AG10803 (cell line): ENCODE data around the gene CCDC182.

Experiments used
- DNase-seq: peaks from one replicate; pipeline ENCODE4 v3.0.0; 2010; ENCODE audit warnings: low read depth
- H3K4me3 ChIP-seq: 2 replicates; pipeline ENCODE4 v1.5.1; 2011; ENCODE audit warnings: mild to moderate bottlenecking, low read length, control low read depth
- TF ChIP-seq, protein P1 (sequence below): conservative IDR thresholded peaks from 2 replicates; pipeline ENCODE4 v1.5.1; 2011; ENCODE audit warnings: mild to moderate bottlenecking, low read length, control low read depth, inconsistent platforms

CCDC182 gene

DNA sequence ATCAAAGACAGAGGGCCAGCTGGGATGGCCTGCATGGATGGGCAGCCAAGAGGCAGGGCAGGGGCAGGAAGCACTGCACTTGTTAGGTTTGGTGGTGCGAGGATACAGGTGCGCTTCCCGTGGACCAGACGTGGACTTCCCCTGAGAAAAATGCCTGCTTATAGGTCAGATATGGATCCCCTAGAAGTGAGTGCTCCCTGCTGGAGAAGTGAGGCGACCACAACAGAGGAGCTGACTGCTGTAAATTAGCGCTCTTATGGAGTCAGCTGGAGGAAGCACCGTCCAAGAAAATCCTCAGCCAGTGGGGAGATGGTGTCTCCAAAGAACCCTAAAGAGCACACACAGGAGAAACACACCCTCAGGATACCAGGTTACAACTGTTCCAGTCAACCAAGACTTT is 27.7 kb upstream of the CCDC182 start:
- TF ChIP-seq, protein P1, sequence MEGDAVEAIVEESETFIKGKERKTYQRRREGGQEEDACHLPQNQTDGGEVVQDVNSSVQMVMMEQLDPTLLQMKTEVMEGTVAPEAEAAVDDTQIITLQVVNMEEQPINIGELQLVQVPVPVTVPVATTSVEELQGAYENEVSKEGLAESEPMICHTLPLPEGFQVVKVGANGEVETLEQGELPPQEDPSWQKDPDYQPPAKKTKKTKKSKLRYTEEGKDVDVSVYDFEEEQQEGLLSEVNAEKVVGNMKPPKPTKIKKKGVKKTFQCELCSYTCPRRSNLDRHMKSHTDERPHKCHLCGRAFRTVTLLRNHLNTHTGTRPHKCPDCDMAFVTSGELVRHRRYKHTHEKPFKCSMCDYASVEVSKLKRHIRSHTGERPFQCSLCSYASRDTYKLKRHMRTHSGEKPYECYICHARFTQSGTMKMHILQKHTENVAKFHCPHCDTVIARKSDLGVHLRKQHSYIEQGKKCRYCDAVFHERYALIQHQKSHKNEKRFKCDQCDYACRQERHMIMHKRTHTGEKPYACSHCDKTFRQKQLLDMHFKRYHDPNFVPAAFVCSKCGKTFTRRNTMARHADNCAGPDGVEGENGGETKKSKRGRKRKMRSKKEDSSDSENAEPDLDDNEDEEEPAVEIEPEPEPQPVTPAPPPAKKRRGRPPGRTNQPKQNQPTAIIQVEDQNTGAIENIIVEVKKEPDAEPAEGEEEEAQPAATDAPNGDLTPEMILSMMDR, result no peak
- no peak for DNase-seq
- no peak overlapping the region for H3K4me3 ChIP-seq

DNA sequence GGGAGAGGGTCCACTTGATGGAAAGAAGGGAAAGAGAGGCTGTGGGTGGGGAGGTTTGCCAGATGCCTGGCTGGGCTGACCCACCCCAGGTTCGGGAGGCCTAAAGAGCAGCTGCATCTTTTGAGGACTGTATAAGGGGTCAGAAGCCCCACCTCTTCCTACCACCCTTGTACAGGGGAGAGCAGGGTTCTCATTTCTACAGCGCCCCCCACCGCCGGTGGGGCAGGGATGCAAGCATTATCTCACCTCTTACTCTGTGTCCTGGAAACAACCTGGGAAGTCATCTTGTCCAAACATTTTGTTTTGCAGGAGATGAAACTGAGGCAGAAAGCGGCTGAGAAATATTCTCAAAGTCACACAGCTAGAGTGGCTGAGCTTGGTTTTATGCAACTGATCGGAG is 22.5 kb upstream of the CCDC182 start:
- no peak for DNase-seq
- H3K4me3 ChIP-seq, result no peak overlapping the region
- TF ChIP-seq, protein P1, result no peak

DNA sequence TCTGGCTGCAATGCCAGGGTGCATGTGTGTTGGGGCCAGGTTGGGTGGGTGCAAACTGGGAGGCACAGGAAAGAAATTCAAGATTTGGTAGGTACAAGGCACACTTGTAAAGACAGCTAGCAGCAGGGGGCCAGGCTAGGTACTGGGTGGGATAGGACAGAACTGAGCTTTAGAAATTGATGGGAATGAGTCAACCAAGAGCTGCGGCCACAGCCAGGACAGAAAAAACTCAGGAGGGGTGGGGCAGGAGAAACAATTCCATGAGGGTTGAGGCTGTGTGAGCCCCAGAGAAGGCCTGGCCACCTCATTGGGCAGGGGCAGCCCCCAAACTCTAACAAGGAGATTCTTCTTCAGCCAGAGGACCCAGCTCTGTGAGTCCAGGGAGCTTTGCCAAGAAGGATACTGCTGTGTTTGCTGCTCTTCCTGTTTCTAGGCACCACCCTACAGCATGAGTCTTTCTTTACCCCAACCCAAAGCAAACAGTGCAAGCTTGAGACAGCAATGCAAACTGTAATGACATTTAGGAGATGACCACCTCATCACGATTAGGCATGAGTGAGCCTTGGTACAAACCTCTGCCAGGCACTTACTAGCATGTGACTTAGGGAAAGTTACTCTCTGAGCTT is 21.3 kb upstream of the CCDC182 start:
- TF ChIP-seq, protein P1, result no peak
- no peak for DNase-seq
- no peak overlapping the region for H3K4me3 ChIP-seq

DNA sequence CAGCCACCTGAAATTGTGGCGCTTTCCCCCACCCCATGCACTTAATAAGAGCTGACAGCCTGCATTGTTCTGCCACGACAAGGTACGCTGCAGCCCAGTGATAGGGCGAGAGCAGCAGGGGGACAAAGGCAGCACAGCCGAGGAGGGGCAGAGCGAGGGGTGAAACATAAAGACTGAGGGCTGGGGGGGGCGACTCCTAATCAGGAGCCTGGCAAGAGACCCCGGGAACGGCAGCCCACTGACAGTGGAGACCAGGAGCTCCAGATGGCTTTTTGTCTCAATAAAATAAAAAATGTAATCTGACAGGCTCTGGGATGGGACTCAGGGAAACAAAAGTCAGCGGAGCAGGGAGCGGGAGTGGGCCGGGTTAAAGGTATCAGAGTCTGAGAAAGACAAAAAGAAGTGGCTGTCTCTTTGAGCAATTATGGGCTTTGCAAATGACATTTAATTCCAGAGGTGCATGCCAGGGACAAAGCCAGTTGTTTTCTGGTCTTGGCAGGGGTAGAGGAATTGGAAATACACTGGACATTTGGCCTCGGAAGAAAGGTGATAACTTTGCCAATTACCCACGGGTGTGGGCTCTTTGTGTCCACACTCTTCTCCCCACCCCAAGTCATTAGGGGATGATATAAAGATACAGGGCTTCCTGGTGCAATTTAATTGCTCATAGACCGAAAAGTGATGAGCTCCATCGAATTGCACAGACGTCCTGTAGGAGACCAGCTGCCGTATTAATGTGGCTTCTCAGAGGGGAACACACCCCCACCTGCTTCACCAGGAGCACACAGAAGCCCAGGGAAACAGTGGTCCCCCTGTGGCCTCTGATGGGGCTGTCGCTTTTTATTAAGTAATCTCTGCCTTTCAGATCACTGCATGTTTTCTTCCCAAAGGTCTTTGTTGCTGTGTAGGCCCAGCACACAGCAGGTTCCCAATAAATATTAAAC is 17.6 kb upstream of the CCDC182 start:
- H3K4me3 ChIP-seq, result no peak overlapping the region

DNA sequence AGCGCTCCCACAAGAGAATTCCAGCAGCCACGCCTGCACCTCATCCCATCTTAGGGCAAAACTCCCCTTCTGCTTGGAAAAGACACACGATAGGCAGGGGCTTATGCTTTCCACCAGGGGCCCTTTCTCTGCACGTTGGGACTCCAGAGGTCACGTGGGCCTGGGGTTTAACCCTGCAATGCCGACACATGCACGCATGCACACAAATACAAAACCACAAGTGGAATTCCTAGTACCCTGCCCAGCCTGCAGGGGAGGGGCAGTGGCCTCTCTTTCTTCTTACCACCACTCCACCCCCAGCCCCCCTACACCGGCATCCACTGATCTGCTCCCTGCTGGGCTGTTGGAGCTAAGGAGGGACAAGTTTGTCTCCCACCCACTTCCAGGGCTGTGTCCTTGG is 16.8 kb upstream of the CCDC182 start:
- no peak overlapping the region for H3K4me3 ChIP-seq

More for the DNA sequence above, 17.6 kb upstream of the CCDC182 start:
- TF ChIP-seq, protein P1, result no peak
- DNase-seq, result no peak

DNA sequence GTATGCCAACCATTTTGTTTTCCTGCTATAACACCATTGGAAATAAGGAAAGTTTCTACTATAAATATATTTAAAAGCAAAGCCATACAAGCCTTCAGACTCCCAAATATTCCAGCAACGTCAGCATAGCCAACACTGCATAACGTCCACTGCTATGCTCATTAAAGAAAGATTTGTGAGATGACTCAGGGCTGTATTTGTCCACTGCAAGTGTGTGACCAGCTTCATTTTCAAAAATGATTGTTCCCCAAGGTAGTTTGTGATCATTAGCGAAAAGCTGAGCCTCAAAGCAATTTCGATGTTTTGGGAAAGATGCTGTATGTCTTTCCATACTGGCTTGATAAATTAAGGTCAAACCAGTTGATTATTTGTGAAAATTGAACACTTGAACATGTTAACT is 14.9 kb upstream of the CCDC182 start:
- H3K4me3 ChIP-seq, result no peak overlapping the region
- TF ChIP-seq, protein P1, result no peak

More for the DNA sequence above, 16.8 kb upstream of the CCDC182 start:
- TF ChIP-seq, protein P1, result no peak
- no peak for DNase-seq

More for the DNA sequence above, 14.9 kb upstream of the CCDC182 start:
- no peak for DNase-seq
